ACC112 (cell line): Measurements from ENCODE around the gene ARHGEF33.

Source experiments
- H2AFZ ChIP-seq: fragments of 200-600 bp; sonication (generic); one replicate; pipeline ENCODE4 v1.6.0; 2017; ENCODE audit warnings: antibody characterized with exemption, low read length; ENCODE audit not compliant: unreplicated experiment
- H3K27ac ChIP-seq: fragments of 200-600 bp; sonication (generic); 2 replicates; pipeline ENCODE4 v1.5.1; 2014; ENCODE audit warnings: low read depth, mild to moderate bottlenecking, antibody characterized with exemption, low read length, moderate library complexity
- H3K27me3 ChIP-seq: fragments of 200-600 bp; sonication (generic); 2 replicates; pipeline ENCODE4 v1.6.1; 2014; ENCODE audit warnings: mild to moderate bottlenecking, antibody characterized with exemption, low read length, moderate library complexity, mixed read lengths; ENCODE audit not compliant: insufficient read depth
- H3K36me3 ChIP-seq: fragments of 200-600 bp; sonication (generic); 2 replicates; pipeline ENCODE4 v1.6.1; 2016; ENCODE audit warnings: mild to moderate bottlenecking, antibody characterized with exemption, low read length, moderate library complexity, mixed read lengths; ENCODE audit not compliant: insufficient read depth
- H3K4me1 ChIP-seq: fragments of 200-600 bp; sonication (generic); one replicate; pipeline ENCODE4 v1.6.1; 2016; ENCODE audit warnings: low read length, mixed read lengths; ENCODE audit not compliant: insufficient read depth, unreplicated experiment, control insufficient read depth
- H3K4me3 ChIP-seq: fragments of 200-600 bp; sonication (generic); 2 replicates; pipeline ENCODE4 v1.5.1; 2014; ENCODE audit warnings: mild to moderate bottlenecking, low read depth, low read length
- H3K79me2 ChIP-seq: fragments of 200-600 bp; sonication (generic); one replicate; pipeline ENCODE4 v1.6.0; 2016; ENCODE audit warnings: low read length; ENCODE audit not compliant: control insufficient read depth, unreplicated experiment, insufficient read depth

Gene ARHGEF33

GRCh38 chr2:39008665-39009064 is 119.0 kb downstream of the ARHGEF33 start:
- H3K36me3 ChIP-seq: peaks cover 26% of the 10 kb centered on the region

GRCh38 chr2:39013871-39014270 is 124.2 kb downstream of the ARHGEF33 start:
- H3K4me3 ChIP-seq: no peak overlapping the region
- no peaks in the 10 kb centered on the region for H3K79me2 ChIP-seq
- H3K36me3 ChIP-seq: peaks cover 10% of the 10 kb centered on the region
- no peaks in the 10 kb centered on the region for H3K27me3 ChIP-seq
- no peak overlapping the region for H3K27ac ChIP-seq
- no peaks in the 10 kb centered on the region for H3K4me1 ChIP-seq
- no peak overlapping the region for H2AFZ ChIP-seq

More at GRCh38 chr2:39008665-39009064, 119.0 kb downstream of the ARHGEF33 start:
- no peaks in the 10 kb centered on the region for H3K79me2 ChIP-seq
- H3K4me1 ChIP-seq: no peaks in the 10 kb centered on the region
- H3K4me3 ChIP-seq: no peak overlapping the region
- H2AFZ ChIP-seq: no peak overlapping the region
- no peaks in the 10 kb centered on the region for H3K27me3 ChIP-seq
- H3K27ac ChIP-seq: no peak overlapping the region

- Histone ChIP-seq H2AFZ (no peak overlapping the region), H3K79me2 (no peaks in the 10 kb centered on the region), H3K27ac (no peak overlapping the region), H3K36me3 (peaks cover 1% of the 10 kb centered on the region), H3K4me3 (no peak overlapping the region), H3K4me1 (no peaks in the 10 kb centered on the region), H3K27me3 (no peaks in the 10 kb centered on the region)
These were observed 125.7 kb downstream of the ARHGEF33 start for GRCh38 chr2:39015424-39015823.

GRCh38 chr2:39017334-39017733 is 127.7 kb downstream of the ARHGEF33 start:
- no peak overlapping the region for H2AFZ ChIP-seq

GRCh38 chr2:39018638-39019037 is 129.0 kb downstream of the ARHGEF33 start:
- Histone ChIP-seq H3K27ac (no peak overlapping the region), H3K4me3 (no peak overlapping the region), H2AFZ (no peak overlapping the region), H3K36me3 (peaks cover 5% of the 10 kb centered on the region), H3K27me3 (no peaks in the 10 kb centered on the region), H3K4me1 (no peaks in the 10 kb centered on the region), H3K79me2 (no peaks in the 10 kb centered on the region)

More at GRCh38 chr2:39017334-39017733, 127.7 kb downstream of the ARHGEF33 start:
- H3K27me3 ChIP-seq: no peaks in the 10 kb centered on the region
- no peaks in the 10 kb centered on the region for H3K4me1 ChIP-seq
- H3K27ac ChIP-seq: no peak overlapping the region
- H3K36me3 ChIP-seq: no peaks in the 10 kb centered on the region; the same call in 1 of the 2 replicates
- H3K79me2 ChIP-seq: no peaks in the 10 kb centered on the region
- H3K4me3 ChIP-seq: no peak overlapping the region

GRCh38 chr2:39020383-39020782 is 130.7 kb downstream of the ARHGEF33 start:
- H3K36me3 ChIP-seq: peaks cover 5% of the 10 kb centered on the region
- H3K27ac ChIP-seq: no peak overlapping the region
- no peaks in the 10 kb centered on the region for H3K4me1 ChIP-seq
- no peaks in the 10 kb centered on the region for H3K27me3 ChIP-seq
- no peak overlapping the region for H3K4me3 ChIP-seq
- H3K79me2 ChIP-seq: no peaks in the 10 kb centered on the region
- H2AFZ ChIP-seq: no peak overlapping the region

- no peak overlapping the region for H3K4me3 ChIP-seq
- H3K4me1 ChIP-seq: no peaks in the 10 kb centered on the region
These were observed 133.1 kb downstream of the ARHGEF33 start for GRCh38 chr2:39022642-39023235.

GRCh38 chr2:39023649-39024048 is 134.0 kb downstream of the ARHGEF33 start:
- no peak overlapping the region for H3K4me3 ChIP-seq
- no peaks in the 10 kb centered on the region for H3K79me2 ChIP-seq
- no peaks in the 10 kb centered on the region for H3K27me3 ChIP-seq
- H3K36me3 ChIP-seq: peaks cover 9% of the 10 kb centered on the region
- H2AFZ ChIP-seq: no peak overlapping the region
- H3K4me1 ChIP-seq: no peaks in the 10 kb centered on the region
- no peak overlapping the region for H3K27ac ChIP-seq

More at GRCh38 chr2:39022642-39023235, 133.1 kb downstream of the ARHGEF33 start:
- Histone ChIP-seq H2AFZ (no peak overlapping the region), H3K79me2 (no peaks in the 10 kb centered on the region), H3K36me3 (peaks cover 5% of the 10 kb centered on the region), H3K27ac (no peak overlapping the region), H3K27me3 (no peaks in the 10 kb centered on the region)

GRCh38 chr2:39024833-39025232 is 135.2 kb downstream of the ARHGEF33 start:
- Histone ChIP-seq H2AFZ (no peak overlapping the region), H3K79me2 (no peaks in the 10 kb centered on the region), H3K27me3 (no peaks in the 10 kb centered on the region), H3K4me1 (no peaks in the 10 kb centered on the region), H3K27ac (no peak overlapping the region), H3K36me3 (peaks cover 9% of the 10 kb centered on the region), H3K4me3 (no peak overlapping the region)
